ENCODE data around the gene ATXN10. TPM values are rescaled to one million over a fixed set of nuclear protein-coding genes. Genes with fewer than 3 reads are reported as not detected.

The ATXN10 gene
- total and polyA plus RNA-seq, 10 of the 15 experiments (the other 5 are each of a cell fraction or from before 2014, with no cell fraction given) = 29.2 to 249 (median 146) TPM

DNA sequence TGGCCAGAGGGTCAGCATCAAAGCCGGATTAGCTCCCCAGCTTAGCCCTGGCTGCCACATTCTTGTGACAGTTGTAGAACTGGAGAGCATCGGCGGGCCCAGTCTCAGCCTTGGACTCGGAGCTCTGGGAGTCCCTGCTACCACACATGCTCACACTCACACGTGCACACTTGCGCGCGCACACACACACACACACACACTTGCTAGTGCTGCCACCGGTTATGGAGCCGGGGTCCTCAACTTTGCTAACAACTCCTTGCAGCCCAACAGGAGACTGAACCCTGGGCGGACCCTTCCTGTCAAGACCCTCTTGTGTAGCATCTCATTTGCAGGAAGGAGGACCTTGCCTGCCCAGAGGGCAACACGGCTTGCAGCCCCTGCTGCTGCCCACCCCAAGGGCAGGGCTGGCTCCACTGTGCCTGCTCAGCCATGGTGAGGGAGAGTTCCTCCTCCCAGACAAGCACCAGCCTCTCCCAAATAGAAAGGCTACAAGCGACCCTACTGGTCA is 197.8 kb downstream of the ATXN10 start:
- DNase-seq (ENCODE audit: low read depth, low spot score) = no peak
- CTCF ChIA-PET = no interaction called here
- H3K9me3 ChIP-seq (replicated peaks; ENCODE audit: control insufficient read depth, insufficient read depth, low read length) = no peaks in the 10 kb centered on the region; the same call in 1 of the 3 replicates
- intact Hi-C loops (cut with micrococcal nuclease; ENCODE audit: unreplicated experiment) (loop anchor here (10.0 kb wide), 1 partner anchor 225 kb away; no protein-coding TSS in a partner anchor), in situ Hi-C loops (cut with MboI) (no loop called here)
- no peak overlapping the region for H3K27ac ChIP-seq (ENCODE audit: control insufficient read depth, insufficient read depth)
- RAD21 ChIA-PET (ENCODE audit: unreplicated experiment) = no interaction called here
- no peak for TF ChIP-seq IKZF2 (IDR thresholded peaks at IDR 0.05)
- no peak for TF ChIP-seq ATF3 (IDR thresholded peaks at IDR 0.05; ENCODE audit: borderline replicate concordance, extremely low read depth, low read depth, low read length)
- TF ChIP-seq ZBTB40 (IDR thresholded peaks at IDR 0.05; ENCODE audit: borderline replicate concordance) = no peak
- no peak for TF ChIP-seq HCFC1 (IDR thresholded peaks at IDR 0.05; ENCODE audit: low read length)
- TF ChIP-seq PAX5 (IDR thresholded peaks at IDR 0.05; ENCODE audit: borderline replicate concordance, low read depth, low read length) = no peak
- peaks cover 3 to 4% of the 10 kb centered on the region in 2 experiments; a peak in 3 of 4 replicates for H3K27me3 ChIP-seq (replicated peaks in 1 of 2; ENCODE audit: control insufficient read depth in 2 of 2, insufficient read depth in 2 of 2, low read length in 1 of 2)
- H2AFZ ChIP-seq (ENCODE audit: control insufficient read depth, low read depth, low read length) = no peak overlapping the region
- SMC1A ChIA-PET (ENCODE audit: uncharacterized antibody, unreplicated experiment) = no interaction called here
- WGBS (ENCODE audit: insufficient coverage, insufficient replicate concordance, low lambda C conversion rate, missing lambda C conversion rate) = 48% methylated on average over 13 of the region's 13 CpGs
- H3K4me3 ChIP-seq = no peak overlapping the region
- no peaks in the 10 kb centered on the region for H3K79me2 ChIP-seq (ENCODE audit: control insufficient read depth, insufficient read depth, low read length)
- FAIRE-seq = no peak
- no TSS peak for BruUV-seq (replicated peaks)
- ATAC-seq = no peak
- POLR2A ChIA-PET = no interaction called here
- H3K36me3 ChIP-seq (ENCODE audit: control insufficient read depth in 2 of 2, insufficient read depth in 2 of 2, low read length in 1 of 2) = no peaks in the 10 kb centered on the region
- no peak overlapping the region for H3K9ac ChIP-seq (ENCODE audit: control insufficient read depth, insufficient read depth, low read length)
- no peak overlapping the region for H3K4me2 ChIP-seq (ENCODE audit: control insufficient read depth, insufficient read depth)
- H4K20me1 ChIP-seq (ENCODE audit: control insufficient read depth, insufficient read depth) = no peaks in the 10 kb centered on the region
- H3K4me1 ChIP-seq (ENCODE audit: control insufficient read depth, insufficient read depth, low read length) = no peaks in the 10 kb centered on the region

Measured in GM12878 (cell line).